COR-L47 (cell line): Measurements from ENCODE around the gene PLCXD3.
"Not testable (repeated sequence)": the region's sequence is repeated elsewhere in the genome, so short reads cannot be mapped to it uniquely, and the experiment has no call there.

Experiments used
- DNase-seq: peaks from one replicate; lab custom pipeline; 2025; lab: John Stamatoyannopoulos, UW

The PLCXD3 gene

DNA sequence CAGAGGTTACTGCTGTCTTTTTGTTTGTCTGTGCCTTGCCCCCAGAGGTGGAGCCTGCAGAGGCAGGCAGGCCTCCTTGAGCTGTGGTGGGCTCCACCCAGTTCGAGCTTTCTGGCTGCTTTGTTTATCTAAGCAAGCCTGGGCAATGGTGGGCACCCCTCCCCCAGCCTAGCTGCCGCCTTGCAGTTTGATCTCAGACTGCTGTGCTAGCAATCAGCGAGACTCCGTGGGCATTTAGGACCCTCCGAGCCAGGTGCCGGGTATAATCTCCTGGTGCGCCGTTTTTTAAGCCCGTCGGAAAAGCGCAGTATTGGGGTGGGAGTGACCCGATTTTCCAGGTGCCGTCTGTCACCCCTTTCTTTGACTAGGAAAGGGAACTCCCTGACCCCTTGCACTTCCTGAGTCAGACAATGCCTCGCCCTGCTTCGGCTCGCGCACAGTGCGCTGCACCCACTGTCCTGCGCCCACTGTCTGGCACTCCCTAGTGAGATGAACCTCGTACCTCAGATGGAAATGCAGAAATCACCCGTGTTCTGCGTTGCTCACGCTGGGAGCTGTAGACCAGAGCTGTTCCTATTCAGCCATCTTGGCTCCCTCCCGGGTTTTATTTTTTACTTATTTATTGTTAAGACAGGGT, 16.8 kb downstream of the PLCXD3 start:
- DNase-seq = not testable (repeated sequence)

- no peak for DNase-seq
Measured at GRCh38 chr5:41485533-41485932, 24.9 kb downstream of the PLCXD3 start.

DNA sequence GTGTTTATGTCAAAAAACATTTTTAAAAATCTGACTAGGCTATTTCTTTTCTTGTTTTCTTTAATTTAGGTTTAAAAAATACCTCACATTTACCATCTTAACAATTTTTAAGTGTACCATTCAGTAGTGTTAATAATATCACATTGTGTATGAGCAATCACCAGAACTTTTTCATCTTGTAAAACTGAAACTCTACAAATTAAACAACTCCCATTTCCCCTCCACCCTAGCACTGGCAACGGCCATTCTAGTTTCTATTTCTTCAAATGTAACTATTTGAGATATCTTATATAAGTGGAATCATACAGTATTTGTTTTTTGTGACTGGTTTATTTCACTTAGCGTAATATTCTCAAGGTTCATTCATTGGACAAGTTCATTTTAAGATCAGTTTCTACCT, 27.7 kb downstream of the PLCXD3 start:
- no peak for DNase-seq

DNA sequence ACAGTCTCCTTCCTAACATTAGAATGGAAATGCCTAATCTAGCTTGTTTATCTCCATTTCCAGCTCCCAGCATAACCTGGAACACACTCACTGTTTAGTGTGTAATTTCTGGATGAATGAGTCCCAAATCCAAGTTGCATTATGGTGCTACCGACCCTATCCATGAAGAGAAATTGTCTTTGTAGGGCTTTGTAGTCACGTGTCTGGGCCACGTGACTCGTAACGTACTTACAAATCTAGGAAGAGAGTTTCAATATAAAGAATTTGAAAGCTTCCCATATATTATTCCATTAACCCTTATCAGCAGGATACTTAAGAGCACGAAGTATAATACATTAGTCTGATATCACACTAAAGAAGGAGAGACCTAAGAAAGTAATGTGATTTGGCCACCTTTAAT, 28.2 kb downstream of the PLCXD3 start:
- DNase-seq = no peak

DNA sequence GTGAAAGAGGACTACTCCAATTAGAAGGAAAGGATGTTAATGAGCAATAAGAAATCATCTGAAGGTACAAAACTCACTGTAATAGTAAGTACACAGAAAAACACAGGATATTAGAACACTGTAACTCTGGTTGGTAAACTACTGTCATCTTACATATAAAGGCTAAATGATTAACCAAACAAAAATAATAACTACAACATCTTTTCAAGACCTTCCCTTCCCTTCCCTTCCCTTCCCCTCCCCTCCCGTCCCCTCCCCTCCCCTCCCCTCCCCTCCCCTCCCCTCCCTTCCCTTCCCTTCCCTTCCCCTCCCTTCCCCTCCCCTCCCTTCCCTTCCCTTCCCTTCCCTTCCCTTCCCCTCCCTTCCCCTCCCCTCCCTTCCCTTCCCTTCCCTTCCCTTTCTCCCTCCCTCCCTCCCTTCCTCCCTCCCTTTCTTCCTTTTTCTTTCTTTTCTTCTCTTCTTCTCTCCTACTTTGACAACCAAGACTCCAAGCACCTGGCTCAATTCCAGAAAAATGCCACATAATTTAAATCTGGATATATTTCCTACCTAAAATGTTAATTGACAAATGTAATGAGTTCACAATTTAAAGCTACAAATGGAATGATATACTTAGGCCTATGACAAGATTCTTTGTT, 38.7 kb downstream of the PLCXD3 start:
- not testable (repeated sequence) for DNase-seq

DNA sequence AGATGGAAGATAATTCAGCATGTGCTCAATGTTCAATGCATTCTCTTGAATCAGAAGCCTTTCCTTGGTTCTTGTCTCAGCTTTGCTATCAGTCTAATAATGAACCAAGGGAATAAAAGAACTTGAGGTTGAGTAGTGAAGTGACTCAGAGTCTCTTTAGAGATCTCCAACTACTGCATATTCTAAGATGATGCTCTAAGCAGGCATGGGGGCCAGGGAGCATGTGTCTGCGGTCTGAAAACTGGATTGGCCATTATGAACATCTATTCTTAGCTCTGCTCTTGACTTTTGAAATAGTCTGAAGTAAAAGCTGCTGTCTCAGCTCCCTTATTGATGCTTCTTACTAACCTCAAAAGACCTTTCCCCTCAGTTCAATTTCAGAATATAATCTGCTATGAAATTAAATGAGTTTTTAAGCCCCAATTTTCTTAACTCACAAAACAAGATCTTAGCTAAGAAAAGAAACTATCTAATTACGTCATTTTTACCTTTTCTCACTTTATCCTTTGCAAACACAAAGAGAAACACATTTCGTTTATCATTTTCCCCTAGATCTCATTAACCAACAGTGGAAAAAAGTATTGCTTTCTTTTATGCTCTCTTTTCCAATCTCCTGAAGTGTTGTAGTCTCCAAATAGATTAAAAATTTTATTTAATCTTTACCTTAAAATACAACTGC, 44.8 kb downstream of the PLCXD3 start:
- no peak for DNase-seq

DNA sequence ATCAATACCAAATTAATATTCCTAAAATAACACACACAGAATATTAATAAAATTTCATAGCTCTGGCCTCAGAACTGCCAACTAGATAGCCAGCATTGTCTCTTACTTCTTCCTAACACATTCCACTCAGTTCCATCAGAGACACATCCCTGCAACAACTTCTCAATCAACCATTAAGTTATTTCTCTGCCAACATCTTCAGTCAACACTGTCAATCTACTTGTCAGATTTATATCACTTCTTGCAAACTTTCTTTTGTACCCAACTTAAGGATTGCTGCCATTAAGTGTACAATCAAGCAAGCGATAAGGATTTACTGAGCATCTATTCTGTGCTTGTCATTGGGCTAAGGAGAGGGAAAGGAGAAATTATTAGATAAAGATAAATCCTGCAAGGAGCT, 50.8 kb downstream of the PLCXD3 start:
- no peak for DNase-seq

DNA sequence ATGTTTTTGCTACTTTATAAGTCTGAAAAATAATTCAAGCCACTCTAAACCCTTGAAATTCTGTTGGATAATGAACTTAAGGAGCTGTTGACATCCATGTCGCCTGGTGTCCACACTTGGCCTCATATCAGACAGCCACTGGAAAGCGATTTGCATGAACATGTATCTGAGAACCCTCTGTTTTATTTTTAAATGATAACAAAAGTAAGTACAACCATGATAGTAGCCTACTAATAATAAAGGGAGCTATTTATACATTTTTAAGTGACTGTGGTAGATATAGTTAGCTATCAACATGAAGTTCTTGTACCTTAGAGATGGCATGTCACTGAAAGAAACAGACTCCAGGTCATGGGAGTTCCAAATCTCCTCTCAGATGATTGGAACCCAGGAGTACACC, 53.3 kb downstream of the PLCXD3 start:
- DNase-seq = no peak

DNA sequence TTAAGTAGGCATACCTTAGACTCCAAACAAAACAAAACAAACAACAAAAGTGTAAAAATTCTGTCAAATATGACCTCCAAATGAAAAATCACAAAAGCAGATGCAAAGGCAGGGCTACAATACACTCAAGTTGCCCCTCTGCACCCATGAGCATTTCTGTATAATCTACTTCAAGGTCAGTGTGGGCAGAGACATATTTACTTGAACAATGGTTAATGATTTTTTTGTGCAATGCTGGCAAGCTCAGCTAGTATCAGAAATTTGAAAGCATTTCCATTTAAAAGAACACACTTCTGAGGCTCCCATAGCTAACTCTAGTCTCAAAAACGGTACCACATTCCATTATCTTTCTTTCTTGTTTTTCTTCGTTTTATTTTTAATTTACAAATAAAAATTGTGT, 57.9 kb downstream of the PLCXD3 start:
- DNase-seq = no peak

DNA sequence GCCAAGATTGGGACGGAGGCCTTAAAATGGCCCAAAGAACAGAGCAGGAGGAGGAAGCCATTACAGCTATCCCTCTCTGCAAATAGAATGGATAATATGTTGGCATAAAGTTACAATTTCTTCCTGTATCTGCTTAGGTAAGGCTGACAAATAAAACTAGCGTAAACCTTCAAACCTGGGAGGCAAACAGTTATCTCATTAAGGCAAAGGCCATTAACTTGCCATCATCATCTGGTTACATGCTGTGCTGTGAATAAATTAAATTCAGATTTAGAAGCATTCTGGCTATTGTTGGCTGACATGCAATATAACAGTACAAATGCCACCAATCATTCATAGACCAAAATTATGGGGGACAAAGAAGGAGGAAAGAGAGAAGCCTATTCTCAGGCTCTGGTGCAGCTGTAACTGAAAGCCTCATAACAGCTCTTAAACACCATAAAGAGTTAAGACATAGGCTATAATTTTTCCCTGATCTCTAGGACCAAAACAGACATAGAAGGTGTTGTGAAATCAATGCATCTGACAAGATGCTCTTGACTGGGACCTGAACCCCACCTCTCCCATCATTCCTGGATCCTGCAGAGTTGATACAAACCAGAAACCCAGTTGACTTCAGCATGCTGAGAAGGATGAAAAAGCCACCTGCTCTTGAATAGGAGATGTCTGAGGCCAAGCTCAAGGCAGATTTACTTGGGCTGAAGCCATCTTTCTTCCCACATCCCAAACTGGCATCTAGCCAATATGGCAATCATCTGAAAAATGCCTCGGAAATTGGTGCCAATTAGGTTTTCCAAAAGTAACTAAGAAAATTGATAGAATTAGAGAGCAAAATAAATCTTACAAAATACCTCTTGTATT, 62.5 kb downstream of the PLCXD3 start:
- no peak for DNase-seq

DNA sequence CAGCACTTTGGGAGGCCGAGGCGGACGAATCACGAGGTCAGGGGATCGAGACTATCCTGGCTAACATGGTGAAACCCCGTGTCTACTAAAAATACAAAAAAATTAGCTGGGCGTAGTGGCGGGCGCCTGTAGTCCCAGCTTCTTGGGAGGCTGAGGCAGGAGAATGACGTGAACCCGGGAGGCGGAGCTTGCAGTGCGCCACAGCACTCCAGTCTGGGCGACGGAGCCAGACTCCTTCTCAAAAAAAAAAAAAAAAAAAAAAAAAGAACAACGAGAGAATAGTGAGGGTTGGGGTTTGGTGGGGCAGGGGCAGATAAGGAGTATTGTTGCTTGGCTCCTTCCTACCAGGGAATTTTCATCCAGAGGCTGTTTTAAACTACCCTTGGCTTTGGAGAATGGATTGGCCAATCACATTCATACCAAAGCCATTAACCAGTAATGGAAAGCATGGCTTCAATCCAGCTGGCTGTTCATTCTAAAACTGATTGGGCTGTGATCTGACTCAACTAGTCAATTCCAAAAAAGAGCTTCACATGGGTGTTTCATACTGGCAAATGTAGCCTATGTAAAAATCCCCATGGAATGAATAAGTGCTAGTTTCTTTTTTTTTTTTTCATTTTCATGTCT, 64.4 kb downstream of the PLCXD3 start:
- no peak for DNase-seq

- no peak for DNase-seq
Measured at GRCh38 chr5:41435276-41435675, 75.1 kb downstream of the PLCXD3 start.

- DNase-seq = no peak
Measured at GRCh38 chr5:41433552-41434181, 76.7 kb downstream of the PLCXD3 start.

- DNase-seq = no peak
Measured at GRCh38 chr5:41432481-41433253, 77.7 kb downstream of the PLCXD3 start.

DNA sequence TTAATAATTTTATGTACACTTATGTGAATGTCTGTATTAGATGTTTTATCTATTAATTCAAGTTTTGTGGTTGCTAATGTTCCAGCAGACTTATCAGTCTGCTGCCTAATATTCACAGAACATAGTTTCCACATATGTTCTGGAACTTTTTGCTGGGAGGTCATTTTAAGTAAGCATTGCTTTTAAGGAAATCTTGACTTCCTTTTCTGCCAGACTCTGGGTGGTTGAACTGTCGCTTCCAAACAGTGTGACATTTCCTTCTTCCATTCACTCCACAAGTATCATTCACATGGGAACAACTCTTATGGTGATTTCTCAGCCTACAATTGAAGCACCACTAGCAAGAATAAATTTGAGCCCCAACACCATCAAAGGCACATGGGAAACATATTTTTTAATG, 82.9 kb downstream of the PLCXD3 start:
- DNase-seq = no peak

DNA sequence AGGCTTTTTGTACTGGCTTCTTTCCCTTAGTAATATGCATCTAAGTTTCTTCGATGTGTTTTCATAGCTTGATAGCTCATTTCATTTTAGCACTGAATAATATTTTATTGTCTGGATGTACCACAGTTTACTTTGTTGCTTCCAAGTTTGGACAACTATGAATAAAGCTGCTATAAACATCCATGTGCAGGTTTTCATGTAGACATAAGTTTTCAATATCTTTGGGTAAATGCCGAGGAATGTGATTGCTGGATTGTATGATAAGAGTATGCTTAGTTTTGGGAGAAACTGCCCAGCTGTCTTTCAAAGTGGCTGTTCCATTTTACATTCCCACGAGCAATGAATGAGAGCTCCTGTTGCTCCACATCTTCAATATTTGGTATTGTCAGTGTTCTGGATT, 84.7 kb downstream of the PLCXD3 start:
- no peak for DNase-seq

DNA sequence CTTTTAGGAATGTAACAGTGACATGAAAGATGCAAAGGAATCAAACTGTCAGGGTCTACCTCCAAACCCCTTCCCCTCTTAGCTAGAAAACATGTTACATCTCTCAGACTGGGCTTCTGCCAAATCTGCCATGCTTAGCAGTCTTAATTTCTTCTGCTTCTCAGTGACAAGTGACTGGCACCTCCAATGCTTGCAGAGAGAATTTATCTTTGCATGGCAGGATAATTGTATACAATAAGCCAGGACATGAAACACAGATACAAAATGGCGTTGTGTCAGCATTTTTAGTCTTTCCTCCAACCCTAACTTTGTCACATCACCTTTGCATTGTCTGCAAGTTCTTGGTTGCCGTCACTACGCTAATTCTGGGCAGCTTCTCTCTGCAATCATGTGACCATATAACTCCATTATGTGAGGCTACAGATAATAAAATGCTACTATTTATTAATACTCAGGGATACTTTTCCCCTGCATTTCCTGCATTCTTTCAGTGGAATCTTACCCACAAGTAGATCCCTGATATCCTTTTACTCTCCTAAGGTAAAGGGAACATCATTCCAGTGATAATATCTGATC, 89.8 kb downstream of the PLCXD3 start:
- DNase-seq = no peak

GRCh38 chr5:41418220-41419031, 92.0 kb downstream of the PLCXD3 start:
- DNase-seq = no peak

DNA sequence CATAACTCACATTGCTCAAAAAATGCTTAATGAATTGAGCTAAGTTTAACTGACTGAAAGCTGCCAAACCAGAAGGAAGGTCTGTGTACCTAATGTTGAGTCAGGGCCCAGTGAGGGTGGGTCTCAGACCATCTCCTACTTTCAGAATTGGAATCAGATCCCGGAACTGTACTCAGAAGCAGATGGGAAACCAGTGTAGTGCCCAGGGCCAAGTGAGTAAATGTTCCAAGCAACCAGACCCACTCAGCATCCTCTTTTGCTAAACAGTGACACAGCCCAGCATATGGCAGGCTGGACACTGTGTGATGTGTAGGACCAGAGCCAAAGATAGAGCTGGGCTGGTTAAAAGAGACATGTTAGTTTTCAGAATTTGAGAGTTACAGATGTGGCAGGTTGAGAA, 94.1 kb downstream of the PLCXD3 start:
- DNase-seq = no peak

DNA sequence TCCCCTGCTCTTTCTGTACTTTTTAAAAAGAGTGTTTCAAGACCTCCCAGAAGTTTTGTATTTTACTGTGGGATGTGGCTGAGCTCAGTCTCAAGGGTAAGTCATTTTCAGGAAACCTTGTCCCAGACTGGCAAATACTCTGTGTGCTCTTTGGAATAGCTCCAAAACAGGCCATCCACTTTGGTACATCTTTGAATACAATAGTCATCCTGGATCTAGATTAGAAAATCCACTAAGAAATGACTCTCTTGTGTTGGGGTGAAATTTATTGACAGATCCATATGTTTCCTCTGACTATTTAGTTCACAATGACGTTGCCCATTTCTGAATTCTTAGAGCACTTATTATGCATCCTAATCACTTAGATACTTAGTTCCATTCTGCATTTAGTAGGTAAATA, 95.2 kb downstream of the PLCXD3 start:
- no peak for DNase-seq
